ENCODE measurements around the gene CCNK. TPM values are rescaled to one million over a fixed set of nuclear protein-coding genes. Genes with fewer than 3 reads are reported as not detected.

Gene CCNK
- total RNA-seq, 1 experiment from 2014 or later: 80.1 TPM

- Mint-ChIP-seq H3K36me3 (ENCODE audit: insufficient read depth in 1 of 3, low read depth in 3 of 3) (peaks cover 17 to 45% (median 44%) of the 10 kb centered on the region in 3 experiments), H3K9me3 (no peaks in the 10 kb centered on the region), H3K4me3 (no peak overlapping the region), H3K27me3 (ENCODE audit: low read depth) (no peaks in the 10 kb centered on the region), H3K27ac (peak overlapping the region in 2 of 3 experiments; percentile 11 to 64; a peak in 2 of 7 replicates), H3K4me1 (peaks cover 5 to 6% of the 10 kb centered on the region in 2 experiments)
- Histone ChIP-seq H3K4ac (ENCODE audit: low read depth, low read length) (no peak overlapping the region), H4K8ac (replicated peaks; ENCODE audit: insufficient read length, low read depth, low read length) (no peak overlapping the region), H2AK5ac (ENCODE audit: insufficient read length, low read length) (no peak overlapping the region), H2BK15ac (ENCODE audit: low read depth, low read length) (no peak overlapping the region), H3K27me3 (ENCODE audit: insufficient read depth, low read length) (no peaks in the 10 kb centered on the region), H3K4me2 (ENCODE audit: insufficient read depth, insufficient read length, low read length) (no peak overlapping the region), H3K18ac (ENCODE audit: insufficient read length, low read depth, low read length) (no peak overlapping the region), H3K56ac (ENCODE audit: insufficient read length, low read depth, low read length) (no peak overlapping the region), H3K9ac (ENCODE audit: extremely low read depth, insufficient read length, low read length) (no peak overlapping the region), H3K79me2 (ENCODE audit: insufficient read depth, low read length) (no peaks in the 10 kb centered on the region), H3T11ph (ENCODE audit: low read length) (no peak overlapping the region), H4K91ac (ENCODE audit: insufficient read length, low read depth, low read length) (no peak overlapping the region), H2BK12ac (ENCODE audit: insufficient read length, low read depth, low read length) (no peak overlapping the region), H2BK120ac (ENCODE audit: low read depth, low read length, poor library complexity, severe bottlenecking) (no peak overlapping the region), H3K27ac (ENCODE audit: insufficient read length, low read depth, low read length) (no peak overlapping the region), H3K79me1 (ENCODE audit: insufficient read depth, low read depth, low read length, poor library complexity, severe bottlenecking) (no peaks in the 10 kb centered on the region), H3K14ac (ENCODE audit: insufficient read depth, low read length) (no peak overlapping the region), H4K5ac (ENCODE audit: insufficient read length, low read depth, low read length) (no peak overlapping the region), H3K23ac (ENCODE audit: insufficient read length, low read depth, low read length) (no peak overlapping the region), H2BK20ac (ENCODE audit: low read depth, low read length, poor library complexity, severe bottlenecking) (no peak overlapping the region), H2AFZ (ENCODE audit: low read length) (no peak overlapping the region), H4K20me1 (ENCODE audit: control insufficient read depth, insufficient read depth, insufficient read length) (no peaks in the 10 kb centered on the region), H3K23me2 (ENCODE audit: insufficient read length, low read depth, low read length, poor library complexity, severe bottlenecking) (no peaks in the 10 kb centered on the region), H3K9me3 (ENCODE audit: control insufficient read depth, low read depth, low read length) (no peaks in the 10 kb centered on the region), H3K4me1 (ENCODE audit: insufficient read depth, low read length) (no peaks in the 10 kb centered on the region), H2BK5ac (ENCODE audit: insufficient read length, low read length) (no peak overlapping the region)
- WGBS (ENCODE audit: extremely low coverage, insufficient read length, low lambda C conversion rate): no CpG with 5 or more reads among the region's 7 CpGs
- no peak for TF ChIP-seq CTCF (conservative IDR thresholded peaks at IDR 0.05)
- DNase-seq: no peak
Measured at GRCh38 chr14:99445931-99446330, 35.3 kb upstream of the CCNK start.
